Measurements from ENCODE around the gene CCDC141. TPM values are rescaled to one million over a fixed set of nuclear protein-coding genes. Genes with fewer than 3 reads are reported as not detected.
A peak's percentile ranks its signal among the peaks of the same experiment; 100 is the strongest.

The CCDC141 gene
- total RNA-seq, 5 donors from 2014 or later (not counting 1 experiment from before 2014, with no cell fraction given): 13.2 to 44.8 (median 16.8) TPM

GRCh38 chr2:178978667-178979066, 71.3 kb downstream of the CCDC141 start:
- no peaks in the 10 kb centered on the region for H3K27me3 Mint-ChIP-seq
- no peak overlapping the region for H3K4me3 Mint-ChIP-seq
- Histone ChIP-seq H3K27me3 (replicated peaks in 1 of 2; ENCODE audit: control insufficient read depth in 2 of 2, extremely low read depth in 1 of 2, insufficient read depth in 2 of 2, low read length in 1 of 2) (no peaks in the 10 kb centered on the region), H3K9me3 (no peaks in the 10 kb centered on the region), H3K4me3 (ENCODE audit: control insufficient read depth in 1 of 2, extremely low read depth in 1 of 2, low read length in 1 of 2) (no peak overlapping the region), H3K4me1 (ENCODE audit: control insufficient read depth in 1 of 2, extremely low read depth in 1 of 2, insufficient read depth in 2 of 2, low read length in 2 of 2) (no peaks in the 10 kb centered on the region), H3K36me3 (ENCODE audit: control insufficient read depth in 2 of 2, extremely low read depth in 1 of 2, insufficient read depth in 1 of 2, low read length in 1 of 2) (peaks cover 0 to 3% of the 10 kb centered on the region in 2 donors), H3K27ac (ENCODE audit: low read length) (no peak overlapping the region)
- no peaks in the 10 kb centered on the region for H3K9me3 Mint-ChIP-seq
- DNase-seq (no peak), ATAC-seq (replicated peaks in 1 of 4) (no peak)
- ChIA-PET CTCF (no interaction called here), POLR2A (no interaction called here)
- H3K27ac Mint-ChIP-seq: no peak overlapping the region
- WGBS (ENCODE audit: insufficient coverage): no CpG with 5 or more reads among the region's 2 CpGs
- H3K36me3 Mint-ChIP-seq: peaks cover 6% of the 10 kb centered on the region
- no peaks in the 10 kb centered on the region for H3K4me1 Mint-ChIP-seq

GRCh38 chr2:178976351-178976750, 73.6 kb downstream of the CCDC141 start:
- Mint-ChIP-seq H3K27ac (no peak overlapping the region), H3K36me3 (peaks cover 12% of the 10 kb centered on the region), H3K4me1 (no peaks in the 10 kb centered on the region), H3K9me3 (no peaks in the 10 kb centered on the region), H3K27me3 (no peaks in the 10 kb centered on the region), H3K4me3 (no peak overlapping the region)
- ChIA-PET CTCF (no interaction called here), POLR2A (no interaction called here)
- Histone ChIP-seq H3K27ac (ENCODE audit: low read length) (no peak overlapping the region), H3K4me3 (ENCODE audit: control insufficient read depth in 1 of 2, extremely low read depth in 1 of 2, low read length in 1 of 2) (no peak overlapping the region), H3K9me3 (no peaks in the 10 kb centered on the region), H3K4me1 (ENCODE audit: control insufficient read depth in 1 of 2, extremely low read depth in 1 of 2, insufficient read depth in 2 of 2, low read length in 2 of 2) (no peaks in the 10 kb centered on the region), H3K27me3 (replicated peaks in 1 of 2; ENCODE audit: control insufficient read depth in 2 of 2, extremely low read depth in 1 of 2, insufficient read depth in 2 of 2, low read length in 1 of 2) (no peaks in the 10 kb centered on the region), H3K36me3 (ENCODE audit: control insufficient read depth in 2 of 2, extremely low read depth in 1 of 2, insufficient read depth in 1 of 2, low read length in 1 of 2) (peaks cover 0 to 3% of the 10 kb centered on the region in 2 donors)
- WGBS (ENCODE audit: insufficient coverage): no CpG with 5 or more reads among the region's 2 CpGs
- no peak for ATAC-seq (replicated peaks in 1 of 4)
- no peak for DNase-seq

- Mint-ChIP-seq H3K4me1 (peaks cover 0 to 5% (median 0%) of the 10 kb centered on the region in 3 donors), H3K27me3 (no peaks in the 10 kb centered on the region), H3K36me3 (peaks cover 14% of the 10 kb centered on the region), H3K27ac (no peak overlapping the region), H3K4me3 (no peak overlapping the region), H3K9me3 (no peaks in the 10 kb centered on the region)
- H3K9me3 ChIP-seq: no peaks in the 10 kb centered on the region
- DNase-seq (peak in 1 of 35 experiments; percentile 4), ATAC-seq (replicated peaks in 1 of 4) (no peak)
- H3K4me1 ChIP-seq (ENCODE audit: control insufficient read depth in 1 of 2, extremely low read depth in 1 of 2, insufficient read depth in 2 of 2, low read length in 2 of 2): no peaks in the 10 kb centered on the region
- 100% methylated on average over 2 of the region's 4 CpGs for WGBS (ENCODE audit: insufficient coverage)
- no peak overlapping the region for H3K27ac ChIP-seq (ENCODE audit: low read length)
- POLR2A ChIA-PET: no interaction called here
- CTCF ChIA-PET: interaction anchor here in 1 of 2 donors (0.7 to 1.4 kb wide), 2 partner anchors 82 to 167 kb away, joined by 3 to 6 read pairs; no protein-coding TSS in a partner anchor
- no peaks in the 10 kb centered on the region for H3K36me3 ChIP-seq (ENCODE audit: control insufficient read depth in 2 of 2, extremely low read depth in 1 of 2, insufficient read depth in 1 of 2, low read length in 1 of 2)
- no peak overlapping the region for H3K4me3 ChIP-seq (ENCODE audit: control insufficient read depth in 1 of 2, extremely low read depth in 1 of 2, low read length in 1 of 2)
- no peaks in the 10 kb centered on the region for H3K27me3 ChIP-seq (replicated peaks in 1 of 2; ENCODE audit: control insufficient read depth in 2 of 2, extremely low read depth in 1 of 2, insufficient read depth in 2 of 2, low read length in 1 of 2)
These were observed 87.0 kb downstream of the CCDC141 start for GRCh38 chr2:178962805-178963433.

GRCh38 chr2:178962152-178962551, 87.8 kb downstream of the CCDC141 start:
- ATAC-seq (replicated peaks in 1 of 4) (no peak), DNase-seq (no peak)
- H3K27ac Mint-ChIP-seq: no peak overlapping the region
- H3K4me1 ChIP-seq (ENCODE audit: control insufficient read depth in 1 of 2, extremely low read depth in 1 of 2, insufficient read depth in 2 of 2, low read length in 2 of 2): no peaks in the 10 kb centered on the region
- WGBS (ENCODE audit: insufficient coverage): 100% methylated on average over 1 of the region's 1 CpG
- CTCF ChIA-PET: interaction anchor here in 1 of 2 donors (1.4 kb wide), 1 partner anchor 168 kb away, joined by 6 read pairs; no protein-coding TSS in a partner anchor
- H3K9me3 ChIP-seq: no peaks in the 10 kb centered on the region
- H3K27me3 Mint-ChIP-seq: no peaks in the 10 kb centered on the region
- H3K9me3 Mint-ChIP-seq: no peaks in the 10 kb centered on the region
- H3K36me3 Mint-ChIP-seq: peaks cover 16% of the 10 kb centered on the region
- H3K4me1 Mint-ChIP-seq: no peaks in the 10 kb centered on the region
- POLR2A ChIA-PET: no interaction called here
- H3K27ac ChIP-seq (ENCODE audit: low read length): no peak overlapping the region
- H3K36me3 ChIP-seq (ENCODE audit: control insufficient read depth in 2 of 2, extremely low read depth in 1 of 2, insufficient read depth in 1 of 2, low read length in 1 of 2): peaks cover 0 to 3% of the 10 kb centered on the region in 2 donors
- no peak overlapping the region for H3K4me3 Mint-ChIP-seq
- H3K27me3 ChIP-seq (replicated peaks in 1 of 2; ENCODE audit: control insufficient read depth in 2 of 2, extremely low read depth in 1 of 2, insufficient read depth in 2 of 2, low read length in 1 of 2): no peaks in the 10 kb centered on the region
- H3K4me3 ChIP-seq (ENCODE audit: control insufficient read depth in 1 of 2, extremely low read depth in 1 of 2, low read length in 1 of 2): no peak overlapping the region

- H3K9me3 Mint-ChIP-seq: no peaks in the 10 kb centered on the region
- POLR2A ChIA-PET: no interaction called here
These were observed 95.9 kb downstream of the CCDC141 start for GRCh38 chr2:178954049-178954448.

DNA sequence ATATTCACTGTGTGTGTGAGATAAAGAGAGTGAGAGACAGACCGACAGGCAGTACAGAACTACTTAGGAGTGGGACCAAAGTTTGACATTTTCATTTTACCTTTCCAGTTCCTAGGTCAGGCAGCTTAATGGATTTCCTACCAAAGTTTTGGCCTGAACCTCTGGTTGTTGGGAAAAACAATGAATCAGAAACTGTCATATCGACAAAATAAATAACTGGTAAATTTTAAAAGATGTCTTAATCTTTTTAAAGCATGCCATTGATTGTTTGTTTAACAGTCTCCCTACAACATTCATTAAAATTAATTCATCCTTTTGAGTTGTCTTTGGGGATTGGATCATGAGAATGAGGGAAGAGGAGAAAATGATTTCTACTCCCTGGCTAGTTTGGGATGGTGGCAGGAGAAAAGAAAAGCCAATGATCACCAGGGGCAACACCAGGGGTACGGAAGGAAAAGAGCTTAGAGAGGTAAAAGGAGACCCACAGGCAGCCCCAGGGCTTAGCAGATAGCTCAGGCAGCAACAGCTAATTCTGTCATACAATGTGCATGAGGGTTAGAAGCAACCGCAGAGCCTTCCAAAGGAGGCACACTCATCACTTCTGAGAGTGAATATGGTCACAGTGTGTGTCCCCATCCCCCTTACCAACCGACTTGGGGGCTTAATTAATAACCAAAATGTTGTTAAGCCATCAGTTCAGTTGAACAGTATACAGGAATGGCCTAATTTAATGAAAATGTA, 98.5 kb downstream of the CCDC141 start:
- Mint-ChIP-seq H3K4me1 (peaks cover 3 to 11% (median 7%) of the 10 kb centered on the region in 3 donors), H3K27ac (no peak overlapping the region), H3K27me3 (no peaks in the 10 kb centered on the region), H3K9me3 (no peaks in the 10 kb centered on the region), H3K36me3 (peaks cover 28% of the 10 kb centered on the region), H3K4me3 (no peak overlapping the region)
- Histone ChIP-seq H3K4me3 (ENCODE audit: control insufficient read depth in 1 of 2, extremely low read depth in 1 of 2, low read length in 1 of 2) (no peak overlapping the region), H3K9me3 (no peaks in the 10 kb centered on the region), H3K27ac (ENCODE audit: low read length) (no peak overlapping the region), H3K27me3 (replicated peaks in 1 of 2; ENCODE audit: control insufficient read depth in 2 of 2, extremely low read depth in 1 of 2, insufficient read depth in 2 of 2, low read length in 1 of 2) (no peaks in the 10 kb centered on the region), H3K36me3 (ENCODE audit: control insufficient read depth in 2 of 2, extremely low read depth in 1 of 2, insufficient read depth in 1 of 2, low read length in 1 of 2) (no peaks in the 10 kb centered on the region), H3K4me1 (ENCODE audit: control insufficient read depth in 1 of 2, extremely low read depth in 1 of 2, insufficient read depth in 2 of 2, low read length in 2 of 2) (no peaks in the 10 kb centered on the region)
- no peak for DNase-seq
- ChIA-PET CTCF (interaction anchor here in 1 of 2 donors (0.6 kb wide), 1 partner anchor 395 kb away, joined by 3 read pairs; no protein-coding TSS in a partner anchor), POLR2A (no interaction called here)
- no peak for ATAC-seq (replicated peaks in 1 of 4)
- WGBS (ENCODE audit: insufficient coverage): 91% methylated on average over 1 of the region's 5 CpGs

More at GRCh38 chr2:178954049-178954448, 95.9 kb downstream of the CCDC141 start:
- no peak overlapping the region for H3K27ac Mint-ChIP-seq
- Histone ChIP-seq H3K4me3 (ENCODE audit: control insufficient read depth in 1 of 2, extremely low read depth in 1 of 2, low read length in 1 of 2) (no peak overlapping the region), H3K27me3 (replicated peaks in 1 of 2; ENCODE audit: control insufficient read depth in 2 of 2, extremely low read depth in 1 of 2, insufficient read depth in 2 of 2, low read length in 1 of 2) (no peaks in the 10 kb centered on the region), H3K4me1 (ENCODE audit: control insufficient read depth in 1 of 2, extremely low read depth in 1 of 2, insufficient read depth in 2 of 2, low read length in 2 of 2) (no peaks in the 10 kb centered on the region), H3K9me3 (no peaks in the 10 kb centered on the region), H3K36me3 (ENCODE audit: control insufficient read depth in 2 of 2, extremely low read depth in 1 of 2, insufficient read depth in 1 of 2, low read length in 1 of 2) (peaks cover 0 to 3% of the 10 kb centered on the region in 2 donors), H3K27ac (ENCODE audit: low read length) (no peak overlapping the region)
- no CpG with 5 or more reads among the region's 4 CpGs for WGBS (ENCODE audit: insufficient coverage)
- CTCF ChIA-PET: no interaction called here
- H3K4me1 Mint-ChIP-seq: peaks cover 3 to 11% (median 7%) of the 10 kb centered on the region in 3 donors
- no peak overlapping the region for H3K4me3 Mint-ChIP-seq
- peaks cover 22% of the 10 kb centered on the region for H3K36me3 Mint-ChIP-seq
- DNase-seq: no peak
- no peak for ATAC-seq (replicated peaks in 1 of 4)
- no peaks in the 10 kb centered on the region for H3K27me3 Mint-ChIP-seq
